ENCODE results near the gene COL16A1. TPM values are rescaled to one million over a fixed set of nuclear protein-coding genes. Genes with fewer than 3 reads are reported as not detected.

The COL16A1 gene
- total and polyA plus RNA-seq, 9 donors, result 19.8 to 237 (median 157) TPM

DNA sequence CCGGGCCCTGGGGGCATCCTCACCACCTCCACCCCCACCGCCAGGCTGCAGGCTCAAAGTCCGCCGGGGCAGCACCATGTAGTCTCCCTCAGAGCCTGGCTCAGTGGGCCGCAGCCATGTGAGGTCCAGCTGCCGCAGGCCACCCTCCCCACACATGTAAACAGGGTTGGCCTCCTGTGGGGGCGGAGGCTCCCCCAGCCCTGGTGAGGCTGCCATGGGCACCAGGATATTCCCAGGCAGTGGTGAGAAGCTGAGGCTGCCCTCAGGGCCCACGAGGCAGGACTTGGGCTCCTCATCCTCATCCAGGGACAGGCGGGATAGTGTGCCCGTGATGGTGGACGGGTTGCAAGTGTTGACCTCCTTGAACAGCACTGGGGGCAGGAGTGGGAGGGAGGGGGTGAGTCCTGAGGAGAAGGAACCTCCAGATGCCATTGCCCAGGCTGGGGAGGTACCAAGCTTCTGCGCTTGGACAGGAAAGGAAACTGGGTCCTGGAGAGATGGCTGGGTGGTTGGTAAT, 27.3 kb upstream of the COL16A1 start:
- TF ChIP-seq POLR2A (IDR thresholded peaks at IDR 0.05), result no peak
- H3K4me1 ChIP-seq (ENCODE audit: insufficient read depth), result no peaks in the 10 kb centered on the region
- intact Hi-C loops (cut with DNase I), result no loop called here
- no peaks in the 10 kb centered on the region for H3K9me3 ChIP-seq
- no peaks in the 10 kb centered on the region for H3K36me3 ChIP-seq
- no peaks in the 10 kb centered on the region for H3K27me3 ChIP-seq
- no peak overlapping the region for H3K27ac ChIP-seq
- WGBS, 3 donors, result 90 to 95% (median 92%) methylated on average over 8 to 12 of the region's 12 CpGs
- DNase-seq, result no peak
- no peak overlapping the region for H3K4me3 ChIP-seq

GRCh38 chr1:31730336-31731048, 26.7 kb upstream of the COL16A1 start:
- no peaks in the 10 kb centered on the region for H3K27me3 ChIP-seq
- no peaks in the 10 kb centered on the region for H3K9me3 ChIP-seq
- intact Hi-C loops (cut with DNase I), result no loop called here
- H3K4me3 ChIP-seq, result no peak overlapping the region
- no peaks in the 10 kb centered on the region for H3K4me1 ChIP-seq (ENCODE audit: insufficient read depth)
- no peak for DNase-seq
- H3K36me3 ChIP-seq, result no peaks in the 10 kb centered on the region
- TF ChIP-seq POLR2A (IDR thresholded peaks at IDR 0.05), result no peak
- TF ChIP-seq CTCF (IDR thresholded peaks at IDR 0.05), result no peak
- TF ChIP-seq EP300 (IDR thresholded peaks at IDR 0.05), result no peak
- H3K27ac ChIP-seq, result no peak overlapping the region
- 86 to 90% (median 87%) methylated on average over 21 to 25 of the region's 25 CpGs for WGBS, 3 donors

- H3K9me3 ChIP-seq, result no peaks in the 10 kb centered on the region
- no peaks in the 10 kb centered on the region for H3K36me3 ChIP-seq
- intact Hi-C loops (cut with DNase I), result no loop called here
- no peak for DNase-seq
- H3K27me3 ChIP-seq, result no peaks in the 10 kb centered on the region
- no peak overlapping the region for H3K27ac ChIP-seq
- no peak overlapping the region for H3K4me3 ChIP-seq
- H3K4me1 ChIP-seq (ENCODE audit: insufficient read depth), result no peaks in the 10 kb centered on the region
- TF ChIP-seq CTCF (IDR thresholded peaks at IDR 0.05), result no peak
- TF ChIP-seq EP300 (IDR thresholded peaks at IDR 0.05), result no peak
- no peak for TF ChIP-seq POLR2A (IDR thresholded peaks at IDR 0.05)
- 86 to 92% (median 88%) methylated on average over 19 of the region's 19 CpGs for WGBS, 3 donors
Observed at GRCh38 chr1:31727849-31728248, 24.0 kb upstream of the COL16A1 start.

GRCh38 chr1:31727195-31727594, 23.4 kb upstream of the COL16A1 start:
- Histone ChIP-seq H3K36me3 (no peaks in the 10 kb centered on the region), H3K9me3 (no peaks in the 10 kb centered on the region), H3K4me1 (ENCODE audit: insufficient read depth) (no peaks in the 10 kb centered on the region), H3K4me3 (no peak overlapping the region), H3K27ac (no peak overlapping the region), H3K27me3 (no peaks in the 10 kb centered on the region)
- intact Hi-C loops (cut with DNase I), result no loop called here
- DNase-seq, result no peak
- TF ChIP-seq CTCF (IDR thresholded peaks at IDR 0.05) (no peak), POLR2A (IDR thresholded peaks at IDR 0.05) (no peak), EP300 (IDR thresholded peaks at IDR 0.05) (no peak)
- 91 to 92% (median 91%) methylated on average over 14 of the region's 14 CpGs for WGBS, 3 donors

DNA sequence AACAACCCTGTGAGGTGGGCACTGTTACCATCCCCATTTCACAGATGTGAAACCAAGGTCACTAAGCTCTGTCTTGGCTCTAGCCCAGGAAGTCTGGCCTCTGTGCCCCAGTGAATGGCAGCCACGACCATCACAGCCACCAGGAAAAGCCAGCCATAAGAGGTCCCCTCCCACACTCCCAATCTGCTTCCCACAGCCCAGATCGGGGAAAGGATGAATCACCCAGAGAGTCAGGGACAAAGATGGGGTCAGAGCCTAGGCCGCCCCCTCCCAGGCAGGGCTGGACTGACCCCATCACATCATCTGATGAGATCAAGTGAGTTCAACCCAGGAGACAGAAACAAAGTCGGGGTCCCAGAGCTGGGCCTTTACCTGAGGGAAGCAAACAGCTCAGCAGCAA, 22.9 kb upstream of the COL16A1 start:
- TF ChIP-seq EP300 (IDR thresholded peaks at IDR 0.05), result no peak
- TF ChIP-seq CTCF (IDR thresholded peaks at IDR 0.05), result no peak
- no peak for TF ChIP-seq POLR2A (IDR thresholded peaks at IDR 0.05)
- 38 to 55% (median 46%) methylated on average over 4 of the region's 4 CpGs for WGBS, 3 donors

More for the DNA sequence above, 22.9 kb upstream of the COL16A1 start:
- Histone ChIP-seq H3K9me3 (no peaks in the 10 kb centered on the region), H3K36me3 (no peaks in the 10 kb centered on the region), H3K4me3 (no peak overlapping the region), H3K4me1 (ENCODE audit: insufficient read depth) (no peaks in the 10 kb centered on the region), H3K27me3 (no peaks in the 10 kb centered on the region), H3K27ac (no peak overlapping the region)
- intact Hi-C loops (cut with DNase I), result no loop called here
- DNase-seq, result no peak

Data from ovary (tissue), 9 donors.